AG04449 (cell line): ENCODE measurements around the gene SEMA3E.

Source experiments
- CTCF ChIA-PET: fragments of 350-600 bp; formaldehyde crosslinking; extraction: SDS; loops from one replicate; lab custom pipeline; 2021; ENCODE audit warnings: antibody characterized with exemption; lab: Yijun Ruan, JAX
- POLR2A ChIA-PET: fragments of 400-600, 350-600 bp; formaldehyde crosslinking; extraction: SDS; loops from one replicate; lab custom pipeline; 2020; ENCODE audit warnings: antibody characterized with exemption, inconsistent platforms; lab: Yijun Ruan, JAX
- DNase-seq: peaks from one replicate; pipeline ENCODE4 v3.0.0-alpha.2; 2010; ENCODE audit warnings: low read depth, low spot score
- H3K4me3 ChIP-seq: 2 replicates; pipeline ENCODE4 v1.5.1; 2011; ENCODE audit warnings: low read depth, mild to moderate bottlenecking, control low read depth, low read length
- TF ChIP-seq, protein P1 (sequence below): IDR thresholded peaks from one replicate; pipeline ENCODE4 v1.5.1; 2011; ENCODE audit warnings: mild to moderate bottlenecking, moderate library complexity, low read length, control low read depth, inconsistent platforms; ENCODE audit not compliant: insufficient read depth; ENCODE audit errors: missing control alignments

SEMA3E gene

DNA sequence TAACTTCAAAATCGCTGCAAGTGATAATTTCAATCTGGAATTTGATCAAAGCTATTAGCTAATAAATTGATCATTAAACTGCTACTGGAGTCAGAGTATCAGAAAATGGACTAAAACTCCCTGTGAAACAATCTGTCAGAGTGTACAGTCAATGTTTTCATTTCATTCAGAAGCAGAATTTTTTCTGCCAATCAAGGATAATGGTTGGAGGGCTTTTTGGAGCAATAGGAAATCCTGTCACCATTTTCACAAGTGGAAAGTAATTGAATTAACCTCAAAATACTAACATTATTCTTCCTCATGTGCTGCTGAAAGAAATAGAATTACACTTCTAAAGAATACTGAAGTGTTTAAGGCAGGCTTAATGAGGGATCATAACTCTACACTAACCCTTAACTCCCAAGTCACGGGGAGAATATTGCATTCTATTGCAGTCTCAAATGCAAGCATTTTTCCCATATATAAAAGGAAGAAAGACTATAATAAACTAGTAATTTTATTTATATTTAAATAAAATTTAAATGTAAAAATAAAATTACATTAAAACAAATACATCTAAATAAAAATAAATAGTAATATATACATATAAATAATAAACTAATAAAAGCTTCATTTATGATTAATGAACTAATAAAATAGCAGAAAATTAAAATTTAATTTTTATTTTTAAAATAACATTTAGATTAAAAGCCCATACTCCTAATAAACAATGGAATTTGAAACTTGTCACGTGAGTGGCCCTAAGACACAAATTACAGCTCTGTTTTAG, 67.1 kb downstream of the SEMA3E start:
- ChIA-PET CTCF (interaction anchor here (0.6 kb wide), 1 partner anchor 177 kb away, joined by 3 read pairs; no protein-coding TSS in a partner anchor), POLR2A (no interaction called here)
- no peak for DNase-seq
- H3K4me3 ChIP-seq, result no peak overlapping the region
- TF ChIP-seq, protein P1, sequence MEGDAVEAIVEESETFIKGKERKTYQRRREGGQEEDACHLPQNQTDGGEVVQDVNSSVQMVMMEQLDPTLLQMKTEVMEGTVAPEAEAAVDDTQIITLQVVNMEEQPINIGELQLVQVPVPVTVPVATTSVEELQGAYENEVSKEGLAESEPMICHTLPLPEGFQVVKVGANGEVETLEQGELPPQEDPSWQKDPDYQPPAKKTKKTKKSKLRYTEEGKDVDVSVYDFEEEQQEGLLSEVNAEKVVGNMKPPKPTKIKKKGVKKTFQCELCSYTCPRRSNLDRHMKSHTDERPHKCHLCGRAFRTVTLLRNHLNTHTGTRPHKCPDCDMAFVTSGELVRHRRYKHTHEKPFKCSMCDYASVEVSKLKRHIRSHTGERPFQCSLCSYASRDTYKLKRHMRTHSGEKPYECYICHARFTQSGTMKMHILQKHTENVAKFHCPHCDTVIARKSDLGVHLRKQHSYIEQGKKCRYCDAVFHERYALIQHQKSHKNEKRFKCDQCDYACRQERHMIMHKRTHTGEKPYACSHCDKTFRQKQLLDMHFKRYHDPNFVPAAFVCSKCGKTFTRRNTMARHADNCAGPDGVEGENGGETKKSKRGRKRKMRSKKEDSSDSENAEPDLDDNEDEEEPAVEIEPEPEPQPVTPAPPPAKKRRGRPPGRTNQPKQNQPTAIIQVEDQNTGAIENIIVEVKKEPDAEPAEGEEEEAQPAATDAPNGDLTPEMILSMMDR, result no peak

DNA sequence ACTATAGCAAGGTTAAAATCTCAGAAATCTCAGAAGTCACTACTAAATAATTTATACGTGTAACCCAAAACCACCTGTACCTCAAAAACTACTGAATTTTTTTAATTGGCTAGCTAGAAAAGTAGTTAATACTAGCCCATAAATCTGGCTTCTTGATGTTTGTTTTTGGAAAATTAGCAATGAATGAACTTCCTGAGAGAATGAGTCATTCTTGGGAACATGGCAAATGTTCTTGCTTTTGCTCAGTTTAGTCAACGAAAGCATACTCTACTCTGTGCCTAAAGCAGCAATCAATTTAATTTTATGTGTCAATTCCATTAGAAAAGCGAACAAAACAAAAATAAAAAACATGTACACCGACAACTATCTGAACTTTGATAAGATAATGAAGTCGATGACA, 69.2 kb downstream of the SEMA3E start:
- ChIA-PET CTCF (no interaction called here), POLR2A (no interaction called here)
- no peak overlapping the region for H3K4me3 ChIP-seq
- no peak for DNase-seq
- TF ChIP-seq, protein P1, result no peak

DNA sequence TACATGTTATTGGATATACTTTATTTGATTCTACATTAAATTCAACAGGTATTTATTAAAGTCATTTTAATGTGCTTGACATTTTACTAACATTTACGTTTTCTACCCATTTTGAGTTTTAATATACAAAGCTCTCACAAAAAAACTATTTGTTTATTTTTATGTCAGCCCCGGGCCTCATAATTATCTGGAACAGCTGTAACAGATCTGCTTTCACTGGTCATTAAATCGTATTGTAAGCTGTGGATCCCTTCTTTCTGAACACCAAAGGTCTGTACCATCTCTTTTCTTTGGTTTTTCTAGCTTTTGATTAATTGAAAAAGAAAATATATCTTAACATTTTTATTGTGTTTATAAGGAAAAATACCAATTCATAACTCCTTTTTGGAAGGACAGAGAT, 73.5 kb downstream of the SEMA3E start:
- CTCF ChIA-PET, result no interaction called here
- POLR2A ChIA-PET, result no interaction called here
- no peak for DNase-seq
- TF ChIP-seq, protein P1, result no peak
- H3K4me3 ChIP-seq, result no peak overlapping the region

DNA sequence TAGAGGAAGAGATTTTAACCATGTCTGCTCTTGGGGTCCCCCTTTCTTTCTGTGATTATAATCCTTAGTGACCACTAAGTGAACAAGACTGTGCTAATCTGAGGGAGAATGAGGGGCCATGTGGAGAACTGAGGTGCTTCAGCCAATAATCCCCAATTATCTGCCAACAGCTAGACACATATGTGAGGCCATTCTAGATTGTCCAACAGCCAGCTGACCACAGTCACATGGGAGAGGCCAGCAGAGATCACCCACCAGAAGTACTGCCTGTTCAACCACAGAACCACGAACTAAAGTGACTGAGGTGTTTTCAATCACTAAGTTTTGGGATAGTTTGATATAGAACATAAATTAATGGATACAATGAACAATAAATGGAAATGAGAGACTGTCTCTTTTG, 74.3 kb downstream of the SEMA3E start:
- POLR2A ChIA-PET, result no interaction called here
- CTCF ChIA-PET, result no interaction called here
- TF ChIP-seq, protein P1, result no peak
- no peak for DNase-seq
- no peak overlapping the region for H3K4me3 ChIP-seq

DNA sequence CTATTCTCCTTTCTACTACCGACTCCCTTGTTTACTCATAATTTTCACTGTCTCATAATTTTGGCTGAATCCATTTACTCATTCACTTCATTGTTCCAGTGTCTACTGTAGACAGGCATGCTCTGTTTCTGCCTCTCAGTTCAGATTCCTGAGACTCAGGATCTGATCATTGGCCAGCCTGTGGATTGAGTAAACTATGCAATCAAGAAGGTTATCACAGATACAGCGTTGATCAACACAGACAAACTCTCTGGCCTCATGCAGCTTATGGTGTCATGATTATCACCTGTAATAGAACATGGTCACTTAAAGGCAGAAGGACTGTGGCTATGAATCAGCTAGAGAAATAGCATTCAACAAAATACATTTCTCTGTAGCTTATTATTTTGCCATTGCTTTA, 86.0 kb downstream of the SEMA3E start:
- TF ChIP-seq, protein P1, result no peak
- DNase-seq, result no peak
- ChIA-PET CTCF (no interaction called here), POLR2A (no interaction called here)
- no peak overlapping the region for H3K4me3 ChIP-seq

DNA sequence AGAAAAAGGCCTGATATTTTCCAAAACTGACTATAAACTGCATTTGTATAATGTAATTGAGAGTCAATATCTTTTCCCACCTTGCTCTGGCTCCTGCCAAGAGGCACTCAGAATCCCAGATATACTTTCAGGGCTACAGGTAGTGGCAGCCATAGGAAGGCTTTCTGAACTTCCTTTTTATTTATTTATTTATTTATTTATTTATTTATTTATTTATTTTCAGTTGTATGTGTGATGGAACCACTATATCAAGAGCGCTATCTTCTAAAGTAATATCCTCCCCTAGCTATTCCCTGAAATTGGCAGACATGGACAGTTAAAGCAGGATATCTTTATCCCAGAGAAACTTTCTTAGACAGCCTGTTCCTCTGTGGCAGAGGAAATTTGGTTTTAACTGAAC, 86.7 kb downstream of the SEMA3E start:
- no peak overlapping the region for H3K4me3 ChIP-seq
- POLR2A ChIA-PET, result no interaction called here
- CTCF ChIA-PET, result no interaction called here
- TF ChIP-seq, protein P1, result no peak
- DNase-seq, result no peak
